H1 (cell line): ENCODE measurements around the gene SH3D19. TPM values are rescaled to one million over a fixed set of nuclear protein-coding genes. Genes with fewer than 3 reads are reported as not detected.

Source experiments
- polyA plus RNA-seq, 7 experiments: library from polyadenylated mRNA; depleted of rRNA in 3 of 7; stranded (reverse) in 5 of 7; unstranded in 2 of 7; fragments of >200 nt in 5 of 7; fragments of 200-250 nt in 2 of 7; gene quantifications; 1 replicate in 5 of 7; 2 replicates in 1 of 7; 4 replicates in 1 of 7; pipeline versions ENCODE4 v1.2.1 to v1.2.3, GENCODE V29; 2011 to 2013; ENCODE audit warnings: missing spikeins in 2 of 7, mixed read lengths in 2 of 7
- small RNA-seq: library from polyadenylated mRNA; stranded (forward); fragments of <200 nt; extraction: miRNeasy Mini kit (QIAGEN cat#:217004); gene quantifications from one replicate; pipeline ENCODE3, GENCODE V24; 2013; ENCODE audit not compliant: insufficient read depth
- total RNA-seq: library from RNA; stranded (reverse); fragmentation: NEBNext Ultra II Directional; extraction: Animal tissue kit (Norgen Biotek cat#: 25700); gene quantifications from 2 replicates; pipeline ENCODE4 v1.2.1, GENCODE V29; 2021

Gene SH3D19
- total and polyA plus RNA-seq, 2 of the 8 experiments (the other 6 are each of a cell fraction or from before 2014, with no cell fraction given) = 11.7 to 51.3 TPM

Small RNA genes within 50 kb of the gene (small RNA-seq; reads per million reads assigned to genes)
- not detected for gene AC104819.2
- not detected for gene RNU6-1282P
- gene SNORD73A = not detected
- gene SNORD73B = 2.1 reads per million, percentile 17 among the genes with 10 or more reads in this experiment

Other genes with a start within 250 kb of the SH3D19 start
- 2,726 and 2,822 TPM in 2 replicates for gene RPS3A, start 226.0 kb downstream of the SH3D19 start, total RNA-seq
- 1,045 and 2,162 TPM in 2 replicates for gene RPS3A, start 226.0 kb downstream of the SH3D19 start, polyA plus RNA-seq (2011; rRNA removed)
- gene PRSS48, start 48.4 kb downstream of the SH3D19 start, total RNA-seq = not detected in 2 replicates
- not detected in 2 replicates for gene PRSS48, start 48.4 kb downstream of the SH3D19 start, polyA plus RNA-seq (2011; rRNA removed)
- 75.2 and 76.3 TPM in 2 replicates for gene FHIP1A, start 83.6 kb upstream of the SH3D19 start, total RNA-seq
- 17.9 and 19.8 TPM in 2 replicates for gene FHIP1A, start 83.6 kb upstream of the SH3D19 start, polyA plus RNA-seq (2011; rRNA removed)